DLD1 (cell line): ENCODE results near the gene TENM4.

ENCODE experiments used
- in situ Hi-C: cut with HindIII; loops from 2 replicates; pipeline ENCODE4 v1.10.0; 2017; ENCODE audit warnings: low sequenced_read_pairs

TENM4 gene

GRCh38 chr11:79393362-79394043 is 47.3 kb downstream of the TENM4 start:
- in situ Hi-C loops, result no loop called here

- in situ Hi-C loops, result no loop called here
These were observed 48.7 kb downstream of the TENM4 start for GRCh38 chr11:79392161-79392560.

GRCh38 chr11:79390923-79391322 is 49.9 kb downstream of the TENM4 start:
- in situ Hi-C loops, result no loop called here

- in situ Hi-C loops, result no loop called here
These were observed 50.4 kb downstream of the TENM4 start for GRCh38 chr11:79390477-79390876.

GRCh38 chr11:79388201-79388600 is 52.6 kb downstream of the TENM4 start:
- in situ Hi-C loops, result no loop called here

GRCh38 chr11:79383874-79384273 is 57.0 kb downstream of the TENM4 start:
- in situ Hi-C loops, result no loop called here

GRCh38 chr11:79382301-79383050 is 58.4 kb downstream of the TENM4 start:
- in situ Hi-C loops, result no loop called here

GRCh38 chr11:79381036-79381435 is 59.8 kb downstream of the TENM4 start:
- in situ Hi-C loops, result no loop called here

GRCh38 chr11:79377406-79377805 is 63.4 kb downstream of the TENM4 start:
- in situ Hi-C loops, result no loop called here

GRCh38 chr11:79375818-79376550 is 64.8 kb downstream of the TENM4 start:
- in situ Hi-C loops, result no loop called here

- in situ Hi-C loops, result no loop called here
These were observed 66.1 kb downstream of the TENM4 start for GRCh38 chr11:79374727-79375126.

GRCh38 chr11:79371724-79372123 is 69.1 kb downstream of the TENM4 start:
- in situ Hi-C loops, result no loop called here

GRCh38 chr11:79371152-79371551 is 69.7 kb downstream of the TENM4 start:
- in situ Hi-C loops, result no loop called here

- in situ Hi-C loops, result no loop called here
These were observed 71.8 kb downstream of the TENM4 start for GRCh38 chr11:79369055-79369454.

GRCh38 chr11:79367844-79368243 is 73.0 kb downstream of the TENM4 start:
- in situ Hi-C loops, result no loop called here

- in situ Hi-C loops, result no loop called here
These were observed 74.6 kb downstream of the TENM4 start for GRCh38 chr11:79366218-79366617.

- in situ Hi-C loops, result no loop called here
These were observed 76.9 kb downstream of the TENM4 start for GRCh38 chr11:79363861-79364378.

- in situ Hi-C loops, result no loop called here
These were observed 77.6 kb downstream of the TENM4 start for GRCh38 chr11:79363256-79363655.

GRCh38 chr11:79362821-79363220 is 78.0 kb downstream of the TENM4 start:
- in situ Hi-C loops, result no loop called here

GRCh38 chr11:79362206-79362757 is 78.5 kb downstream of the TENM4 start:
- in situ Hi-C loops, result no loop called here

- in situ Hi-C loops, result no loop called here
These were observed 82.6 kb downstream of the TENM4 start for GRCh38 chr11:79358258-79358657.
